Measurements from ENCODE around the gene ANAPC16. TPM values are rescaled to one million over a fixed set of nuclear protein-coding genes. Genes with fewer than 3 reads are reported as not detected.

The ANAPC16 gene
- polyA plus RNA-seq, 1 experiment = 67.0 TPM

DNA sequence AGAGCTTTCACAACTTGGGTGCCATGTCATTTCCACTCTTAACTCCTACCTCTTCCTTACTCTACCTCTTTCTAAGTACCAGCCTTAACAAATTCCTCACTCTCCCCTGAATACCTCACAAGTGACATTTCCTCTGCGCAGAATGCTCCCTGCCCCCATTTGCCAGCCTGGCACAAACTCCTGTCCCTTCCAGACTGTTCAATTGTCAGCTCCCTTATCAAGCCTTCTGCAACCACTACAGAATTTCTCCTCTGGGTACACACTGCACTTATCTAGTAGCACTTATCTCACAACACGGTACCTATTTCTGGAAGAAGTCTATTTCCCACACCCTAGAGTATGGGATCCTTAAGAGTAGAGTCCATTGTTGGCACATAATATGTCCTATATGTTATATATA is 39.1 kb upstream of the ANAPC16 start:
- H3K9me3 ChIP-seq (ENCODE audit: control insufficient read depth, insufficient read depth, low read length) = no peaks in the 10 kb centered on the region
- no peak overlapping the region for H3K4me3 ChIP-seq (ENCODE audit: low read depth, low read length)
- H3K27ac ChIP-seq (ENCODE audit: low read depth, low read length) = no peak overlapping the region
- TF ChIP-seq, protein P1, sequence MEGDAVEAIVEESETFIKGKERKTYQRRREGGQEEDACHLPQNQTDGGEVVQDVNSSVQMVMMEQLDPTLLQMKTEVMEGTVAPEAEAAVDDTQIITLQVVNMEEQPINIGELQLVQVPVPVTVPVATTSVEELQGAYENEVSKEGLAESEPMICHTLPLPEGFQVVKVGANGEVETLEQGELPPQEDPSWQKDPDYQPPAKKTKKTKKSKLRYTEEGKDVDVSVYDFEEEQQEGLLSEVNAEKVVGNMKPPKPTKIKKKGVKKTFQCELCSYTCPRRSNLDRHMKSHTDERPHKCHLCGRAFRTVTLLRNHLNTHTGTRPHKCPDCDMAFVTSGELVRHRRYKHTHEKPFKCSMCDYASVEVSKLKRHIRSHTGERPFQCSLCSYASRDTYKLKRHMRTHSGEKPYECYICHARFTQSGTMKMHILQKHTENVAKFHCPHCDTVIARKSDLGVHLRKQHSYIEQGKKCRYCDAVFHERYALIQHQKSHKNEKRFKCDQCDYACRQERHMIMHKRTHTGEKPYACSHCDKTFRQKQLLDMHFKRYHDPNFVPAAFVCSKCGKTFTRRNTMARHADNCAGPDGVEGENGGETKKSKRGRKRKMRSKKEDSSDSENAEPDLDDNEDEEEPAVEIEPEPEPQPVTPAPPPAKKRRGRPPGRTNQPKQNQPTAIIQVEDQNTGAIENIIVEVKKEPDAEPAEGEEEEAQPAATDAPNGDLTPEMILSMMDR (IDR thresholded peaks at IDR 0.05; ENCODE audit: low read depth, low read length) = no peak
- CTCF ChIA-PET = interaction anchor here (0.5 kb wide), 1 partner anchor 46 kb away, joined by 4 read pairs; no protein-coding TSS in a partner anchor
- POLR2A ChIA-PET = interaction anchor here (0.6 kb wide), 1 partner anchor 470 kb away, joined by 3 read pairs; no protein-coding TSS in a partner anchor
- no peaks in the 10 kb centered on the region for H3K27me3 ChIP-seq (ENCODE audit: control insufficient read depth, insufficient read depth, low read length)
- no peak for DNase-seq (ENCODE audit: low read depth, low spot score)

DNA sequence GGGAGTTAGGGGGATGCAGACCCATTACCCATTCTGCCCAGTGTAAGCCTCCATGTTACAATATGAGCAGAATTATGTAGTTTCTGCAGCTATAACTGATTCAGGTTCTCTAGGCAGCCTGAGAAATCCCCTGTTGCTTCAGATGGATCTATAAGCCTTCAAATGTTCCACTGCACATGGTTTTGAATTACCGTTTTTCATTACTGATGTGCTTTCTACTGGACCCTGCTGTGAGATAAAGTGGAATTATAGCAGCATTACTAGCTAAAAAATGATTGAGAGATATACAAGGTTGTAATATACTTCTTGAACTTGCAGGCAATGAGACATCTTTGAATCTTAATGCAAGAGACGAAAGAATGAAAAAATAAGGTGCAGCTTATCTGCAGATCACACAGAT is 38.4 kb upstream of the ANAPC16 start:
- ChIA-PET POLR2A (no interaction called here), CTCF (no interaction called here)
- no peak for DNase-seq (ENCODE audit: low read depth, low spot score)
- TF ChIP-seq, protein P1 (IDR thresholded peaks at IDR 0.05; ENCODE audit: low read depth, low read length) = no peak
- Histone ChIP-seq H3K27me3 (ENCODE audit: control insufficient read depth, insufficient read depth, low read length) (no peaks in the 10 kb centered on the region), H3K27ac (ENCODE audit: low read depth, low read length) (no peak overlapping the region), H3K9me3 (ENCODE audit: control insufficient read depth, insufficient read depth, low read length) (no peaks in the 10 kb centered on the region), H3K4me3 (ENCODE audit: low read depth, low read length) (no peak overlapping the region)

DNA sequence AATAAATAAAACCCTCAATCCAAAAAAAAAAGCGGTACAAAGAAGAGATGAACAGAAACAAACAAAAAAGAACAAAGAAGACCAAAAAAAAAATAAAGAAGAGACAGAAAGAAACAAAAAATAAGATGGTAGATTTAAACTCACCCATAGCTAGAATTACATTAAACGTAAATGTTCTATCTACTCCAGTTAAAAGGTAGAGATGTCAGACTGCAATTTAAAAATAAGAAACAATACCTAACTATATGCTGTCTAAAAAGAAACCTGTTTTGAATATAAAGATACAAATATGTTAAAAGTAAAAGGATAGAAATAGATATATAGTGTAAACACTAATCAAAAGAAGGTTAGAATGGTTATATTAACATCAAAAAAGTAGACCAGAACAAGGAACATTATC is 31.7 kb upstream of the ANAPC16 start:
- H3K4me3 ChIP-seq (ENCODE audit: low read depth, low read length) = no peak overlapping the region
- no peak overlapping the region for H3K27ac ChIP-seq (ENCODE audit: low read depth, low read length)
- TF ChIP-seq, protein P1 (IDR thresholded peaks at IDR 0.05; ENCODE audit: low read depth, low read length) = no peak
- DNase-seq (ENCODE audit: low read depth, low spot score) = no peak
- ChIA-PET CTCF (no interaction called here), POLR2A (no interaction called here)
- no peaks in the 10 kb centered on the region for H3K9me3 ChIP-seq (ENCODE audit: control insufficient read depth, insufficient read depth, low read length)
- H3K27me3 ChIP-seq (ENCODE audit: control insufficient read depth, insufficient read depth, low read length) = no peaks in the 10 kb centered on the region

GRCh38 chr10:72186258-72186981 is 29.4 kb upstream of the ANAPC16 start:
- DNase-seq (ENCODE audit: low read depth, low spot score) = no peak
- H3K27ac ChIP-seq (ENCODE audit: low read depth, low read length) = no peak overlapping the region
- TF ChIP-seq, protein P1 (IDR thresholded peaks at IDR 0.05; ENCODE audit: low read depth, low read length) = no peak
- H3K27me3 ChIP-seq (ENCODE audit: control insufficient read depth, insufficient read depth, low read length) = no peaks in the 10 kb centered on the region
- H3K4me3 ChIP-seq (ENCODE audit: low read depth, low read length) = no peak overlapping the region
- H3K9me3 ChIP-seq (ENCODE audit: control insufficient read depth, insufficient read depth, low read length) = no peaks in the 10 kb centered on the region
- CTCF ChIA-PET = interaction anchor here (0.6 kb wide), 1 partner anchor 68 kb away, joined by 5 read pairs; no protein-coding TSS in a partner anchor
- POLR2A ChIA-PET = no interaction called here

- POLR2A ChIA-PET = no interaction called here
- H3K4me3 ChIP-seq (ENCODE audit: low read depth, low read length) = no peak overlapping the region
These were observed 28.9 kb upstream of the ANAPC16 start for GRCh38 chr10:72186982-72187330.

More at GRCh38 chr10:72186982-72187330, 28.9 kb upstream of the ANAPC16 start:
- TF ChIP-seq, protein P1 (IDR thresholded peaks at IDR 0.05; ENCODE audit: low read depth, low read length) = no peak
- no peak for DNase-seq (ENCODE audit: low read depth, low spot score)
- H3K27me3 ChIP-seq (ENCODE audit: control insufficient read depth, insufficient read depth, low read length) = no peaks in the 10 kb centered on the region
- CTCF ChIA-PET = interaction anchor here (0.6 kb wide), 1 partner anchor 68 kb away, joined by 5 read pairs; no protein-coding TSS in a partner anchor
- no peak overlapping the region for H3K27ac ChIP-seq (ENCODE audit: low read depth, low read length)
- H3K9me3 ChIP-seq (ENCODE audit: control insufficient read depth, insufficient read depth, low read length) = no peaks in the 10 kb centered on the region
